GM23338 (cell line): Measurements from ENCODE around the gene STX7. TPM values are rescaled to one million over a fixed set of nuclear protein-coding genes. Genes with fewer than 3 reads are reported as not detected.

Source experiments
- ATAC-seq: fragments of 200-7000 bp; cut with Tn5 transposase; 3 replicates; pipeline ENCODE4 v1.9.1; 2020
- DNase-seq: peaks from one replicate; pipeline ENCODE4 v3.0.0-alpha.2; 2015; ENCODE audit warnings: low spot score
- H2AFZ ChIP-seq: fragments of 200-600 bp; sonication (generic); 2 replicates; pipeline ENCODE4 v1.8.0; 2016; ENCODE audit warnings: antibody characterized with exemption, mild to moderate bottlenecking, moderate library complexity
- H3F3A ChIP-seq: fragments of 200-600 bp; sonication (generic); replicated peaks from 2 replicates; pipeline ENCODE4 v1.8.0; 2017; ENCODE audit warnings: antibody characterized with exemption, mixed run types, low read depth
- H3K27ac ChIP-seq: fragments of 200-600 bp; sonication (generic); 2 replicates; pipeline ENCODE4 v1.6.1; 2016; ENCODE audit warnings: low read depth
- H3K27me3 ChIP-seq: fragments of 200-600 bp; sonication (generic); 2 replicates; pipeline ENCODE4 v1.8.0; 2016; ENCODE audit warnings: mild to moderate bottlenecking, mixed run types, moderate library complexity; ENCODE audit not compliant: insufficient read depth
- H3K36me3 ChIP-seq: fragments of 200-600 bp; sonication (generic); 2 replicates; pipeline ENCODE4 v1.8.0; 2016; ENCODE audit warnings: mild to moderate bottlenecking; ENCODE audit not compliant: insufficient read depth
- H3K4me1 ChIP-seq: fragments of 200-600 bp; sonication (generic); 2 replicates; pipeline ENCODE4 v1.8.0; 2016; ENCODE audit warnings: mild to moderate bottlenecking, moderate library complexity; ENCODE audit not compliant: insufficient read depth
- H3K4me2 ChIP-seq: fragments of 200-600 bp; sonication (generic); 2 replicates; pipeline ENCODE4 v1.7.1; 2017; ENCODE audit warnings: mixed run types
- H3K4me3 ChIP-seq: fragments of 200-600 bp; sonication (generic); 2 replicates; pipeline ENCODE4 v1.6.1; 2016; ENCODE audit warnings: mixed run types
- H3K79me2 ChIP-seq: fragments of 200-600 bp; sonication (generic); replicated peaks from 2 replicates; pipeline ENCODE4 v1.8.0; 2017; ENCODE audit warnings: mild to moderate bottlenecking; ENCODE audit not compliant: insufficient read depth
- H3K9me2 ChIP-seq: fragments of 200-600 bp; sonication (generic); 2 replicates; pipeline ENCODE4 v1.8.0; 2017; ENCODE audit not compliant: insufficient read depth
- H4K20me1 ChIP-seq: fragments of 200-600 bp; sonication (generic); replicated peaks from 2 replicates; pipeline ENCODE4 v1.8.0; 2017; ENCODE audit warnings: mild to moderate bottlenecking; ENCODE audit not compliant: insufficient read depth
- H3K27ac Mint-ChIP-seq: 2 replicates; pipeline ENCODE4 v1.8.0; 2020; ENCODE audit warnings: inconsistent platforms, mild to moderate bottlenecking, moderate library complexity, mixed read lengths
- H3K27me3 Mint-ChIP-seq: 3 replicates; pipeline ENCODE4 v1.8.0; 2022; ENCODE audit warnings: low read depth, mild to moderate bottlenecking, moderate library complexity, mixed read lengths, inconsistent platforms; ENCODE audit not compliant: insufficient read depth, poor library complexity
- H3K36me3 Mint-ChIP-seq: 3 replicates; pipeline ENCODE4 v1.8.0; 2021; ENCODE audit warnings: low read depth, mild to moderate bottlenecking, inconsistent platforms, moderate library complexity, mixed read lengths
- H3K4me1 Mint-ChIP-seq: 3 replicates; pipeline ENCODE4 v1.8.0; 2020; ENCODE audit warnings: mild to moderate bottlenecking, inconsistent platforms, mixed read lengths
- H3K4me3 Mint-ChIP-seq: 3 replicates; pipeline ENCODE4 v1.8.0; 2021; ENCODE audit warnings: moderate library complexity, mild to moderate bottlenecking, inconsistent platforms, mixed read lengths
- H3K9me3 Mint-ChIP-seq: 3 replicates; pipeline ENCODE4 v1.8.0; 2020; ENCODE audit warnings: moderate library complexity, mild to moderate bottlenecking, inconsistent platforms, mixed read lengths
- CREB1 ChIP-seq: fragments of 250-450 bp; sonication (Bioruptor Pico); IDR thresholded peaks from 2 replicates; pipeline ENCODE4 v1.5.0; 2020; ENCODE audit warnings: low read depth, mild to moderate bottlenecking, moderate library complexity
- CTCF ChIP-seq, 2 experiments: fragments of 200-600 bp in 1 of 2; sonication (generic) in 1 of 2; conservative IDR thresholded peaks; 2 replicates each; pipeline versions ENCODE4 v1.5.1 to v1.6.1; 2016 to 2017; ENCODE audit warnings: antibody characterized with exemption in 2 of 2, low read depth in 2 of 2, mild to moderate bottlenecking in 2 of 2, moderate library complexity in 1 of 2
- ETS1 ChIP-seq: IDR thresholded peaks from 2 replicates; pipeline ENCODE4 v1.6.1; 2016; ENCODE audit warnings: antibody characterized with exemption
- EZH2 ChIP-seq: fragments of 200-600 bp; sonication (generic); IDR thresholded peaks from one replicate; pipeline ENCODE4 v1.8.0; 2017; ENCODE audit warnings: antibody characterized with exemption, mild to moderate bottlenecking, low read depth; ENCODE audit not compliant: unreplicated experiment
- EZH2phosphoT487 ChIP-seq: fragments of 200-600 bp; sonication (generic); IDR thresholded peaks from one replicate; pipeline ENCODE4 v1.8.1; 2018; ENCODE audit warnings: antibody characterized with exemption; ENCODE audit not compliant: unreplicated experiment
- JUNB ChIP-seq: IDR thresholded peaks from one replicate; pipeline ENCODE4 v1.6.1; 2016; ENCODE audit warnings: antibody characterized with exemption; ENCODE audit not compliant: unreplicated experiment
- NANOG ChIP-seq: IDR thresholded peaks from 2 replicates; pipeline ENCODE4 v1.6.1; 2016; ENCODE audit warnings: antibody characterized with exemption, borderline replicate concordance
- POLR2AphosphoS5 ChIP-seq: IDR thresholded peaks from 2 replicates; pipeline ENCODE4 v1.6.1; 2016; ENCODE audit warnings: antibody characterized with exemption, low read depth
- REST ChIP-seq: IDR thresholded peaks from one replicate; pipeline ENCODE4 v1.6.1; 2018; ENCODE audit warnings: antibody characterized with exemption; ENCODE audit not compliant: unreplicated experiment
- STAT1 ChIP-seq: IDR thresholded peaks from one replicate; pipeline ENCODE4 v1.6.1; 2016; ENCODE audit warnings: antibody characterized with exemption; ENCODE audit not compliant: unreplicated experiment
- ZNF114 ChIP-seq: fragments of 250-450 bp; sonication (Bioruptor Pico); IDR thresholded peaks from 2 replicates; pipeline ENCODE4 v1.5.0; 2020; ENCODE audit warnings: mild to moderate bottlenecking, moderate library complexity
- ZNF331 ChIP-seq: fragments of 250-450 bp; sonication (Bioruptor Pico); IDR thresholded peaks from 2 replicates; pipeline ENCODE4 v1.5.0; 2020; ENCODE audit warnings: low read depth, mild to moderate bottlenecking, moderate library complexity
- ZNF462 ChIP-seq: fragments of 250-450 bp; sonication (Bioruptor Pico); IDR thresholded peaks from 2 replicates; pipeline ENCODE4 v1.5.0; 2020; ENCODE audit warnings: mild to moderate bottlenecking, moderate library complexity
- polyA plus RNA-seq: library from polyadenylated mRNA; unstranded; fragments of >200 nt; fragmentation: Nextera tagmentation; extraction: Ambion mirVana; gene quantifications from 2 replicates; pipeline ENCODE4 v1.2.1, GENCODE V29; 2016
- total RNA-seq: library from RNA; depleted of rRNA; stranded (reverse); fragments of >200 nt; shearing (Covaris generic); gene quantifications from 2 replicates; pipeline ENCODE4 v1.2.3, GENCODE V29; 2014

Gene STX7
- total and polyA plus RNA-seq, 2 experiments from 2014 or later: 22.4 to 28.8 TPM

GRCh38 chr6:132475925-132476324 lies 37.0 kb downstream of the STX7 start:
- H4K20me1 ChIP-seq: no peaks in the 10 kb centered on the region
- no peak overlapping the region for H3K4me3 Mint-ChIP-seq
- H3K79me2 ChIP-seq: peaks cover 3% of the 10 kb centered on the region; the same call in 1 of the 2 replicates
- H3K4me2 ChIP-seq: no peak overlapping the region
- H2AFZ ChIP-seq: no peak overlapping the region
- H3K9me3 Mint-ChIP-seq: no peaks in the 10 kb centered on the region
- TF ChIP-seq CTCF (conservative IDR thresholded peaks at IDR 0.05; ENCODE audit: low read depth in 2 of 2) (no peak), ZNF114 (CRISPR knock-in tag) (no peak), ZNF462 (CRISPR knock-in tag) (no peak), EZH2 (no peak), NANOG (no peak), ETS1 (no peak), EZH2phosphoT487 (no peak), CREB1 (CRISPR knock-in tag) (no peak), JUNB (no peak), STAT1 (no peak), ZNF331 (no peak), POLR2AphosphoS5 (no peak), REST (no peak)
- no peaks in the 10 kb centered on the region for H3K36me3 Mint-ChIP-seq
- H3K27ac Mint-ChIP-seq: peak overlapping the region; percentile 65; the same call in 1 of the 2 replicates
- no peaks in the 10 kb centered on the region for H3K27me3 ChIP-seq
- no peaks in the 10 kb centered on the region for H3F3A ChIP-seq
- no peaks in the 10 kb centered on the region for H3K4me1 ChIP-seq
- no peak for ATAC-seq
- no peak overlapping the region for H3K27ac ChIP-seq
- no peaks in the 10 kb centered on the region for H3K4me1 Mint-ChIP-seq
- no peaks in the 10 kb centered on the region for H3K27me3 Mint-ChIP-seq
- H3K36me3 ChIP-seq: peaks cover 2% of the 10 kb centered on the region; the same call in 1 of the 2 replicates
- no peaks in the 10 kb centered on the region for H3K9me2 ChIP-seq
- H3K4me3 ChIP-seq: no peak overlapping the region
- no peak for DNase-seq
